HepG2 (cell line): ENCODE data around the gene DTWD2. TPM values are rescaled to one million over a fixed set of nuclear protein-coding genes. Genes with fewer than 3 reads are reported as not detected.

Source experiments
- FOXJ3 ChIP-seq: sonication (generic); formaldehyde crosslinking; IDR thresholded peaks from 2 replicates; pipeline ENCODE4 v1.4.0; 2020; ENCODE audit warnings: missing genetic modification reagents, mild to moderate bottlenecking, borderline replicate concordance
- GLI4 ChIP-seq: sonication (generic); formaldehyde crosslinking; IDR thresholded peaks from 2 replicates; pipeline ENCODE4 v1.5.1; 2020; ENCODE audit warnings: missing genetic modification reagents, mild to moderate bottlenecking, moderate library complexity, borderline replicate concordance
- HOXA9 ChIP-seq: sonication (generic); formaldehyde crosslinking; IDR thresholded peaks from 2 replicates; pipeline ENCODE4 v1.8.1; 2022; ENCODE audit warnings: missing genetic modification reagents, mild to moderate bottlenecking, moderate library complexity, borderline replicate concordance
- NAIF1 ChIP-seq: sonication (generic); formaldehyde crosslinking; IDR thresholded peaks from 2 replicates; pipeline ENCODE4 v1.5.0; 2020; ENCODE audit warnings: mild to moderate bottlenecking, missing genetic modification reagents, borderline replicate concordance
- NFKB2 ChIP-seq: sonication (generic); formaldehyde crosslinking; IDR thresholded peaks from 2 replicates; pipeline ENCODE4 v1.4.0; 2020; ENCODE audit warnings: missing genetic modification reagents, borderline replicate concordance
- NKX3-1 ChIP-seq: sonication (generic); formaldehyde crosslinking; IDR thresholded peaks from 2 replicates; pipeline ENCODE4 v1.5.0; 2020; ENCODE audit warnings: missing genetic modification reagents
- PHF8 ChIP-seq: sonication (generic); formaldehyde crosslinking; IDR thresholded peaks from 2 replicates; pipeline ENCODE4 v1.5.0; 2020; ENCODE audit warnings: missing genetic modification reagents
- REL ChIP-seq: sonication (generic); formaldehyde crosslinking; conservative IDR thresholded peaks from 2 replicates; pipeline ENCODE4 v1.8.0; 2022; ENCODE audit warnings: mild to moderate bottlenecking, missing genetic modification reagents, moderate library complexity
- RFX1 ChIP-seq: fragments of 450-650 bp; IDR thresholded peaks from 2 replicates; pipeline ENCODE4 v1.6.1; 2017
- RFXAP ChIP-seq: sonication (generic); formaldehyde crosslinking; IDR thresholded peaks from 2 replicates; pipeline ENCODE4 v1.4.0; 2020; ENCODE audit warnings: missing genetic modification reagents, borderline replicate concordance
- SALL1 ChIP-seq: sonication (generic); formaldehyde crosslinking; IDR thresholded peaks from 2 replicates; pipeline ENCODE4 v1.8.0; 2022; ENCODE audit warnings: mild to moderate bottlenecking, missing genetic modification reagents
- SKI ChIP-seq: fragments of 450-650 bp; IDR thresholded peaks from one replicate; pipeline ENCODE4 v1.6.1; 2018; ENCODE audit warnings: mild to moderate bottlenecking; ENCODE audit not compliant: partially characterized antibody
- SMC3 ChIP-seq: IDR thresholded peaks from 2 replicates; pipeline ENCODE4 v1.6.1; 2011; ENCODE audit warnings: low read length, improper control_type of control experiment
- TERF1 ChIP-seq: sonication (generic); formaldehyde crosslinking; IDR thresholded peaks from 2 replicates; pipeline ENCODE4 v1.8.0; 2022; ENCODE audit warnings: mild to moderate bottlenecking, missing genetic modification reagents, moderate library complexity
- THYN1 ChIP-seq: sonication (generic); formaldehyde crosslinking; IDR thresholded peaks from 2 replicates; pipeline ENCODE4 v1.8.1; 2023; ENCODE audit warnings: low read depth, mild to moderate bottlenecking, moderate library complexity, missing genetic modification reagents, borderline replicate concordance
- ZBTB4 ChIP-seq: sonication (generic); formaldehyde crosslinking; IDR thresholded peaks from 2 replicates; pipeline ENCODE4 v1.4.0; 2020; ENCODE audit warnings: missing genetic modification reagents, mild to moderate bottlenecking, borderline replicate concordance
- ZBTB7A ChIP-seq: sonication (generic); formaldehyde crosslinking; IDR thresholded peaks from 2 replicates; pipeline ENCODE4 v1.8.0; 2022; ENCODE audit warnings: mild to moderate bottlenecking, missing genetic modification reagents
- ZMYM3 ChIP-seq: sonication (generic); formaldehyde crosslinking; IDR thresholded peaks from 2 replicates; pipeline ENCODE4 v1.5.1; 2020; ENCODE audit warnings: mild to moderate bottlenecking, missing genetic modification reagents
- ZNF136 ChIP-seq: sonication (generic); formaldehyde crosslinking; IDR thresholded peaks from 2 replicates; pipeline ENCODE4 v1.8.1; 2022; ENCODE audit warnings: low read depth, mild to moderate bottlenecking, moderate library complexity, missing genetic modification reagents
- ZNF251 ChIP-seq: sonication (generic); formaldehyde crosslinking; IDR thresholded peaks from 2 replicates; pipeline ENCODE4 v1.9.0; 2021; ENCODE audit warnings: mild to moderate bottlenecking, missing genetic modification reagents
- ZNF660 ChIP-seq: sonication (generic); formaldehyde crosslinking; IDR thresholded peaks from 2 replicates; pipeline ENCODE4 v1.5.1; 2020; ENCODE audit warnings: mild to moderate bottlenecking, low read depth, missing genetic modification reagents, borderline replicate concordance
- ZNF75D ChIP-seq: sonication (generic); formaldehyde crosslinking; IDR thresholded peaks from 2 replicates; pipeline ENCODE4 v1.8.1; 2023; ENCODE audit warnings: missing genetic modification reagents, mild to moderate bottlenecking, borderline replicate concordance
- ZNF790 ChIP-seq: sonication (generic); formaldehyde crosslinking; IDR thresholded peaks from 2 replicates; pipeline ENCODE4 v1.8.0; 2022; ENCODE audit warnings: missing genetic modification reagents, mild to moderate bottlenecking, borderline replicate concordance
- polyA plus RNA-seq, 8 experiments: library from polyadenylated mRNA; depleted of rRNA in 3 of 8; stranded (reverse) in 7 of 8; unstranded in 1 of 8; fragments of >200 nt; fragmentation: Illumina TruSeq in 4 of 8; extraction: Trizol in 4 of 8; gene quantifications; 2 replicates each; pipeline versions ENCODE4 v1.2.1 to v1.2.3, GENCODE V29; 2011 to 2016; ENCODE audit warnings: low read depth in 4 of 8, missing spikeins in 1 of 8, mixed read lengths in 1 of 8; ENCODE audit not compliant: insufficient read depth in 1 of 8
- total RNA-seq, 5 experiments: library from RNA; depleted of rRNA; stranded (reverse); fragments of >200 nt; fragmentation: Illumina TruSeq; extraction: Trizol; gene quantifications; 2 replicates each; pipeline ENCODE4 v1.2.3, GENCODE V29; 2016; ENCODE audit warnings: low read depth in 1 of 5
- TF ChIP-seq, protein P1 (sequence below): sonication (generic); formaldehyde crosslinking; IDR thresholded peaks from 2 replicates; pipeline ENCODE4 v1.4.0; 2020; ENCODE audit warnings: missing genetic modification reagents, borderline replicate concordance
- TF ChIP-seq, protein P2 (sequence below): sonication (generic); formaldehyde crosslinking; IDR thresholded peaks from 2 replicates; pipeline ENCODE4 v1.4.0; 2020; ENCODE audit warnings: missing genetic modification reagents

The DTWD2 gene
- total and polyA plus RNA-seq, 2 of the 13 experiments (the other 11 are each of a cell fraction or from before 2014, with no cell fraction given), result 1.6 to 6.0 TPM

GRCh38 chr5:118968406-118968911 lies 19.9 kb downstream of the DTWD2 start (continued):
- TF ChIP-seq, protein P1, sequence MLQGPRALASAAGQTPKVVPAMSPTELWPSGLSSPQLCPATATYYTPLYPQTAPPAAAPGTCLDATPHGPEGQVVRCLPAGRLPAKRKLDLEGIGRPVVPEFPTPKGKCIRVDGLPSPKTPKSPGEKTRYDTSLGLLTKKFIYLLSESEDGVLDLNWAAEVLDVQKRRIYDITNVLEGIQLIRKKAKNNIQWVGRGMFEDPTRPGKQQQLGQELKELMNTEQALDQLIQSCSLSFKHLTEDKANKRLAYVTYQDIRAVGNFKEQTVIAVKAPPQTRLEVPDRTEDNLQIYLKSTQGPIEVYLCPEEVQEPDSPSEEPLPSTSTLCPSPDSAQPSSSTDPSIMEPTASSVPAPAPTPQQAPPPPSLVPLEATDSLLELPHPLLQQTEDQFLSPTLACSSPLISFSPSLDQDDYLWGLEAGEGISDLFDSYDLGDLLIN, result no peak
- no peak for TF ChIP-seq SKI
- TF ChIP-seq GLI4 (CRISPR knock-in tag), result no peak
- TF ChIP-seq NAIF1, result no peak
- TF ChIP-seq, protein P2, sequence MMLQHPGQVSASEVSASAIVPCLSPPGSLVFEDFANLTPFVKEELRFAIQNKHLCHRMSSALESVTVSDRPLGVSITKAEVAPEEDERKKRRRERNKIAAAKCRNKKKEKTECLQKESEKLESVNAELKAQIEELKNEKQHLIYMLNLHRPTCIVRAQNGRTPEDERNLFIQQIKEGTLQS (CRISPR knock-in tag), result no peak
- peak; percentile 52; the same call in 1 of the 2 replicates for TF ChIP-seq NFKB2 (CRISPR knock-in tag)
- no peak for TF ChIP-seq FOXJ3 (CRISPR knock-in tag)
- no peak for TF ChIP-seq THYN1
- no peak for TF ChIP-seq ZBTB4
- no peak for TF ChIP-seq ZMYM3 (CRISPR knock-in tag)
- TF ChIP-seq NKX3-1, result 0 out of 2 replicates have a peak, but pooled peaks have one; percentile 24
- TF ChIP-seq HOXA9 (CRISPR knock-in tag), result no peak
- TF ChIP-seq REL (CRISPR knock-in tag), result no peak
- TF ChIP-seq ZNF75D (CRISPR knock-in tag), result no peak
- TF ChIP-seq TERF1 (CRISPR knock-in tag), result no peak
- TF ChIP-seq RFX1, result no peak
- TF ChIP-seq ZNF790 (CRISPR knock-in tag), result no peak
- no peak for TF ChIP-seq ZBTB7A (CRISPR knock-in tag)
- no peak for TF ChIP-seq SMC3
- no peak for TF ChIP-seq PHF8 (CRISPR knock-in tag)
- no peak; the same call in 1 of the 2 replicates for TF ChIP-seq RFXAP (CRISPR knock-in tag)
- TF ChIP-seq ZNF251, result no peak
- TF ChIP-seq SALL1 (CRISPR knock-in tag), result peak; percentile 43; the same call in 1 of the 2 replicates
- no peak for TF ChIP-seq ZNF136 (CRISPR knock-in tag)
- TF ChIP-seq ZNF660 (CRISPR knock-in tag), result no peak
